GM12878 (cell line): ENCODE results near the gene KLHL22.

Experiments used
- CBX3 ChIP-seq: fragments of 200-600 bp; sonication (generic); IDR thresholded peaks from 2 replicates; pipeline ENCODE4 v1.6.1; 2016; ENCODE audit warnings: low read depth, borderline replicate concordance
- CTCF ChIP-seq, 3 experiments: IDR thresholded peaks in 2 of 3; conservative IDR thresholded peaks in 1 of 3; 2 replicates each; pipeline ENCODE4 v1.5.1; 2011; ENCODE audit warnings: low read depth in 3 of 3, low read length in 3 of 3, mild to moderate bottlenecking in 3 of 3, control low read depth in 2 of 3, moderate library complexity in 2 of 3, inconsistent platforms in 1 of 3, mixed read lengths in 1 of 3; ENCODE audit not compliant: control insufficient read depth in 2 of 3, insufficient read depth in 1 of 3; ENCODE audit errors: extremely low read depth in 1 of 3
- ELK1 ChIP-seq: IDR thresholded peaks from 2 replicates; pipeline ENCODE4 v1.6.1; 2012; ENCODE audit warnings: low read depth, low read length, improper control_type of control experiment
- ETV6 ChIP-seq, 2 experiments: fragments of 450-650 bp in 1 of 2; IDR thresholded peaks in 1 of 2; conservative IDR thresholded peaks in 1 of 2; 2 replicates each; pipeline ENCODE4 v1.6.1; 2014; ENCODE audit warnings: antibody characterized with exemption in 1 of 2, borderline replicate concordance in 1 of 2, low read depth in 1 of 2, mild to moderate bottlenecking in 1 of 2, moderate library complexity in 1 of 2
- EZH2 ChIP-seq: IDR thresholded peaks from 2 replicates; pipeline ENCODE4 v1.6.1; 2012; ENCODE audit warnings: low read depth, mild to moderate bottlenecking, control low read depth, inconsistent platforms, low read length, borderline replicate concordance; ENCODE audit not compliant: control insufficient read depth
- IKZF2 ChIP-seq, 2 experiments: fragments of 450-650 bp; IDR thresholded peaks; 2 replicates each; pipeline ENCODE4 v1.6.1; 2017; ENCODE audit warnings: mild to moderate bottlenecking in 2 of 2, moderate library complexity in 2 of 2
- IRF3 ChIP-seq: fragments of 450-650 bp; IDR thresholded peaks from 2 replicates; pipeline ENCODE4 v1.6.1; 2014; ENCODE audit warnings: mild to moderate bottlenecking
- IRF4 ChIP-seq: IDR thresholded peaks from 2 replicates; pipeline ENCODE4 v1.6.1; 2011; ENCODE audit warnings: low read depth, low read length
- POLR2A ChIP-seq: IDR thresholded peaks from 2 replicates; pipeline ENCODE4 v1.6.1; 2011; ENCODE audit warnings: low read depth, mild to moderate bottlenecking, low read length
- RB1 ChIP-seq: fragments of 450-650 bp; formaldehyde crosslinking; IDR thresholded peaks from 2 replicates; pipeline ENCODE4 v1.6.1; 2017; ENCODE audit warnings: mild to moderate bottlenecking, borderline replicate concordance
- SIN3A ChIP-seq: IDR thresholded peaks from 2 replicates; pipeline ENCODE4 v1.6.1; 2012; ENCODE audit warnings: low read depth, low read length, improper control_type of control experiment
- STAT1 ChIP-seq: fragments of 450-650 bp; conservative IDR thresholded peaks from 2 replicates; pipeline ENCODE4 v1.6.1; 2014; ENCODE audit warnings: antibody characterized with exemption, mild to moderate bottlenecking
- SUPT20H ChIP-seq: IDR thresholded peaks from 2 replicates; pipeline ENCODE4 v1.6.1; 2011; ENCODE audit warnings: low read depth, mild to moderate bottlenecking, low read length, moderate library complexity, borderline replicate concordance; ENCODE audit not compliant: control insufficient read depth

GRCh38 chr22:20516399-20516798 is 20.8 kb upstream of the KLHL22 start:
- no peak for TF ChIP-seq STAT1
- TF ChIP-seq EZH2: no peak
- TF ChIP-seq ETV6 (conservative IDR thresholded peaks at IDR 0.05 in 1 of 2, IDR thresholded peaks at IDR 0.05 in 1 of 2; ENCODE audit: borderline replicate concordance in 1 of 2, low read depth in 1 of 2): no peak
- TF ChIP-seq SIN3A: no peak
- no peak for TF ChIP-seq SUPT20H
- TF ChIP-seq IRF4: no peak
- TF ChIP-seq CBX3: no peak
- TF ChIP-seq IRF3: no peak
- no peak for TF ChIP-seq CTCF (IDR thresholded peaks at IDR 0.05 in 2 of 3, conservative IDR thresholded peaks at IDR 0.05 in 1 of 3; ENCODE audit: control insufficient read depth in 2 of 3, extremely low read depth in 1 of 3, insufficient read depth in 1 of 3, low read depth in 3 of 3, low read length in 3 of 3)
- no peak for TF ChIP-seq RB1
- TF ChIP-seq POLR2A: no peak
- no peak for TF ChIP-seq IKZF2 (IDR thresholded peaks at IDR 0.05)
- no peak for TF ChIP-seq ELK1
